Chondrocyte (in vitro differentiated cells): ENCODE data around the gene MTUS2. TPM values are rescaled to one million over a fixed set of nuclear protein-coding genes. Genes with fewer than 3 reads are reported as not detected.

Source experiments
- DNase-seq: peaks from one replicate; pipeline ENCODE4 v3.0.0; 2021; ENCODE audit warnings: mixed read lengths, low spot score
- H3K27ac Mint-ChIP-seq: one replicate; pipeline ENCODE4 v1.8.0; 2021; ENCODE audit warnings: mild to moderate bottlenecking, moderate library complexity, mixed read lengths; ENCODE audit not compliant: unreplicated experiment
- H3K27me3 Mint-ChIP-seq: 2 replicates; pipeline ENCODE4 v1.8.0; 2021; ENCODE audit warnings: low read depth, mixed read lengths
- H3K36me3 Mint-ChIP-seq: 2 replicates; pipeline ENCODE4 v1.8.0; 2021; ENCODE audit warnings: low read depth, mixed read lengths
- H3K4me1 Mint-ChIP-seq: 2 replicates; pipeline ENCODE4 v1.8.0; 2021; ENCODE audit warnings: low read depth, mild to moderate bottlenecking, mixed read lengths
- H3K4me3 Mint-ChIP-seq: one replicate; pipeline ENCODE4 v1.8.0; 2021; ENCODE audit warnings: mild to moderate bottlenecking, moderate library complexity, mixed read lengths; ENCODE audit not compliant: unreplicated experiment
- H3K9me3 Mint-ChIP-seq: 2 replicates; pipeline ENCODE4 v1.8.0; 2021; ENCODE audit warnings: low read depth, mixed read lengths
- total RNA-seq: library from RNA; stranded (reverse); gene quantifications from 3 replicates; pipeline ENCODE4 v1.2.1, GENCODE V29; 2021
- TF ChIP-seq, protein P1 (sequence below): fragments of 200-600 bp; sonication (generic); IDR thresholded peaks from 2 replicates; pipeline ENCODE4 v1.5.0; 2021; ENCODE audit warnings: antibody characterized with exemption, mild to moderate bottlenecking, moderate library complexity

Gene MTUS2
- total RNA-seq, 1 donor from 2014 or later = 1.2 TPM

DNA sequence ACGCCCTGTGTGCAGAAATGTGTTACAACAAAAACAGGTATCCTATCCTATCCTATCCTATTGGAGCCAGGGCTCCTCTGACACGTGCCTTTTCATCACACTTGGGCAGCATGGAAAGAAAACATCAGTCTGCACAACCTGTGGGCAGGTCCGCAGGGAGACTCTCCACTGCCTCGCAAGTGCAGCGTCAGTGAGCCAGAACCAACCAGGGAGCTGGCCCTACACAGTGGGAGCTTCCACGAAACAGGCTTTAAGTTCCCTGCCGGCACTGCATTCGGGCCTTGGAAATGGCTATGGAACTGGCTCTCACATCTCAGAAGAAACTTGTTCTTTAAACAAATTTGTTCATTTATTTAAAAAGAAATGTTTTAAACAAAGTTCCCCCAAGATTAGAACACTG lies 725.8 kb downstream of the MTUS2 start:
- Mint-ChIP-seq H3K9me3 (no peaks in the 10 kb centered on the region), H3K4me3 (no peak overlapping the region), H3K4me1 (peaks cover 35% of the 10 kb centered on the region), H3K27ac (no peak overlapping the region), H3K36me3 (peaks cover 31% of the 10 kb centered on the region), H3K27me3 (no peaks in the 10 kb centered on the region)
- TF ChIP-seq, protein P1, sequence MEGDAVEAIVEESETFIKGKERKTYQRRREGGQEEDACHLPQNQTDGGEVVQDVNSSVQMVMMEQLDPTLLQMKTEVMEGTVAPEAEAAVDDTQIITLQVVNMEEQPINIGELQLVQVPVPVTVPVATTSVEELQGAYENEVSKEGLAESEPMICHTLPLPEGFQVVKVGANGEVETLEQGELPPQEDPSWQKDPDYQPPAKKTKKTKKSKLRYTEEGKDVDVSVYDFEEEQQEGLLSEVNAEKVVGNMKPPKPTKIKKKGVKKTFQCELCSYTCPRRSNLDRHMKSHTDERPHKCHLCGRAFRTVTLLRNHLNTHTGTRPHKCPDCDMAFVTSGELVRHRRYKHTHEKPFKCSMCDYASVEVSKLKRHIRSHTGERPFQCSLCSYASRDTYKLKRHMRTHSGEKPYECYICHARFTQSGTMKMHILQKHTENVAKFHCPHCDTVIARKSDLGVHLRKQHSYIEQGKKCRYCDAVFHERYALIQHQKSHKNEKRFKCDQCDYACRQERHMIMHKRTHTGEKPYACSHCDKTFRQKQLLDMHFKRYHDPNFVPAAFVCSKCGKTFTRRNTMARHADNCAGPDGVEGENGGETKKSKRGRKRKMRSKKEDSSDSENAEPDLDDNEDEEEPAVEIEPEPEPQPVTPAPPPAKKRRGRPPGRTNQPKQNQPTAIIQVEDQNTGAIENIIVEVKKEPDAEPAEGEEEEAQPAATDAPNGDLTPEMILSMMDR = no peak
- DNase-seq = no peak

DNA sequence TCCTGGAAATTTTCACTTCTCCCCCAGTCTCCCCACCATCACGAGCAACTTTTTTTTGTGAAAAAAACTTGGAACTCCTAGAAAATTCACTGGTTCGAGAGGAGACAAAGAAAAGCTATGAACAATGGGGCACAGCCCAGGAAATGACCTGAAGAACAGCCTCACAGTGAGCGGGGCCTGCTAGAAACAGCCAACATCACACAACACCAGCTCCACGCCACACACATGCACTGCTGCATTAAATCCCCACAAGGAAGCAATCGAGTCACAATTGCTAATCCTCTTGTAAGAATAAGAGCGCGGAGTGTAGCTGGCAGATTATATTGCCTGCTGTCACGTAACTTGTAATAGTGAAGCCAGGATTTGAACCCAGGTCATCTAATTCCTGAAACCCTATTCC lies 726.5 kb downstream of the MTUS2 start:
- no peak for DNase-seq
- Mint-ChIP-seq H3K27me3 (no peaks in the 10 kb centered on the region), H3K9me3 (no peaks in the 10 kb centered on the region), H3K27ac (no peak overlapping the region), H3K36me3 (peaks cover 27% of the 10 kb centered on the region), H3K4me1 (peaks cover 38% of the 10 kb centered on the region), H3K4me3 (no peak overlapping the region)
- TF ChIP-seq, protein P1 = no peak

DNA sequence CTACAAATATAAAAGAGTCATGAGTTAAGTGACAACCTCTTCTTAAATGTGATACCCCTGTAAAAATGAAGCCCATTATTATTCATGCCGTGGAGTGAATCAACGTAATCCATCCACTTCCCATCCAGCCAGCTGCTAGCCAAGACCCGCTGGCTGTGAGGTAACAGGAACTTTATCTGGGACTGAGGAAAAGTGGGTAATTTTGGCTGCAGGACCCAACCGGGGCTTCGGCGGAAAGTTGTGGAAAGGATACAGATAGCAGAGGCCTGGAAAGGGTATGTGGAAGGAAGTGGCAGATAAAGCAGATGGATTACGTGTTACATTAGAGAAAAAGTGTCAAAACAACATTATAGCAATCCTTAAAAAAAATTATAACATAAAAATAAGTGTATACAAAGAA lies 727.0 kb downstream of the MTUS2 start:
- H3K27me3 Mint-ChIP-seq = no peaks in the 10 kb centered on the region
- H3K9me3 Mint-ChIP-seq = no peaks in the 10 kb centered on the region
- H3K4me3 Mint-ChIP-seq = no peak overlapping the region
- no peak for DNase-seq
- peaks cover 27% of the 10 kb centered on the region for H3K36me3 Mint-ChIP-seq
- TF ChIP-seq, protein P1 = no peak
- no peak overlapping the region for H3K27ac Mint-ChIP-seq
- H3K4me1 Mint-ChIP-seq = peaks cover 38% of the 10 kb centered on the region

DNA sequence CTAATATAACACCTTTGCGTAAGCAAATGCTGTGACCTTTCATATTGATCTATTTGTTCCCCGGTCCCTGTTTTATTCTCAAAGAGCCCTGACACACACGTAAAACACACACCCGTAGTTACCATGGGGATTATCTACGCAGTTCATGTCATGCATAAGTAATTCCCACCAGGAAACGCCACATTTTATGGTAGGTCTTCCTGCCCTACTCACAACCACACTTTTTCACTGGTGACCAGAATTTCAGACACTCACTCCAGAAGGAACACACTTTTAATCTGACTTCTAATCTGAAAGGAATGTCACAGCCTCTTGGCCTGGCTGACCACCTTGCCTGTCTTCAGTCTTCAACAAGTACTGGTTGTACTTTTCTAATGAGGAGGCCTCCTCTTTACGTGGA lies 728.6 kb downstream of the MTUS2 start:
- Mint-ChIP-seq H3K4me1 (peaks cover 26% of the 10 kb centered on the region), H3K27me3 (no peaks in the 10 kb centered on the region), H3K9me3 (no peaks in the 10 kb centered on the region), H3K27ac (no peak overlapping the region), H3K4me3 (no peak overlapping the region), H3K36me3 (peaks cover 37% of the 10 kb centered on the region)
- TF ChIP-seq, protein P1 = no peak
- no peak for DNase-seq

DNA sequence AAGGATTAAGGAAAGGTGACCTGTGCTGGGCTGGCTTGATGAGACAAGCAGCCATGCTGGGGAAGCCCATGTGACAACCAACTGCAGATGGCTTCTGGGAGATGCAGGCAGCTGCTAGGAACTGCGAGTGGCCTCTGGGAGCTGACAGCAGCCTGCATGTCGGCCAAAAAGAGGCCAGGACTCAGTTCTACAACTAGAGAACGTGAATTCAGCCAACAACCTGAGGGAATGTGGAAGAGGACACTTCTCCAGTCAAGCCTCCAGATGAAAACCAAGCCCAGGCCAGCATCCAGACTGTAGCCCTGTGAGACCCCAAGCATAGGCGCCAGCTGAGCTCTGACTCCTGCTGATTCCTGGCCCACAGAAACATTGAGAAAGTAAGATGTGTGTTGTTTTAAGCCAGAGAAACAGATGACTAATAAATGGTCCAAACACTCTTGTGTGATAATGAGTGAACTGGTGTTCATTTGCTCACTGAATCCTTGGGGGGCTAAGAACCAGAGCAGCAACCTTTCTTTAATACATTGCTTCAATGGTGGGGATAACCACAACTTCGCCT lies 730.4 kb downstream of the MTUS2 start:
- TF ChIP-seq, protein P1 = no peak
- Mint-ChIP-seq H3K27me3 (no peaks in the 10 kb centered on the region), H3K4me1 (peaks cover 26% of the 10 kb centered on the region), H3K27ac (no peak overlapping the region), H3K4me3 (no peak overlapping the region), H3K36me3 (peaks cover 38% of the 10 kb centered on the region), H3K9me3 (no peaks in the 10 kb centered on the region)
- no peak for DNase-seq
